Parathyroid adenoma (tissue), 2 donors: ENCODE data around the gene UTP25.

ENCODE experiments used
- H2AFZ ChIP-seq: fragments of 300-600 bp; sonication (generic); one replicate; pipeline ENCODE4 v1.7.0; 2017; ENCODE audit warnings: antibody characterized with exemption, mild to moderate bottlenecking
- H3K27ac ChIP-seq: fragments of 300-600 bp; sonication (generic); one replicate; pipeline ENCODE4 v1.7.0; 2017
- H3K27me3 ChIP-seq: fragments of 300-600 bp; sonication (generic); one replicate; pipeline ENCODE4 v1.7.0; 2017; ENCODE audit warnings: low read length; ENCODE audit not compliant: control insufficient read depth, insufficient read depth
- H3K36me3 ChIP-seq: fragments of 300-600 bp; sonication (generic); one replicate; pipeline ENCODE4 v1.7.0; 2017; ENCODE audit warnings: low read length; ENCODE audit not compliant: control insufficient read depth, insufficient read depth
- H3K4me1 ChIP-seq: fragments of 300-600 bp; sonication (generic); one replicate; pipeline ENCODE4 v1.7.0; 2017; ENCODE audit warnings: control low read depth
- H3K4me2 ChIP-seq: fragments of 300-600 bp; sonication (generic); one replicate; pipeline ENCODE4 v1.7.0; 2017; ENCODE audit warnings: low read length
- H3K4me3 ChIP-seq: fragments of 300-600 bp; sonication (generic); one replicate; pipeline ENCODE4 v1.7.0; 2017; ENCODE audit warnings: low read depth, low read length
- H3K79me2 ChIP-seq: fragments of 300-600 bp; sonication (generic); one replicate; pipeline ENCODE4 v1.7.0; 2017; ENCODE audit warnings: control low read depth
- H3K9ac ChIP-seq: fragments of 300-600 bp; sonication (generic); one replicate; pipeline ENCODE4 v1.7.0; 2017; ENCODE audit warnings: mild to moderate bottlenecking
- H3K9me3 ChIP-seq: fragments of 300-600 bp; sonication (generic); one replicate; pipeline ENCODE4 v1.7.0; 2017; ENCODE audit warnings: low read length; ENCODE audit not compliant: control insufficient read depth
- CTCF ChIP-seq: fragments of 300-600 bp; sonication (generic); IDR thresholded peaks from one replicate; pipeline ENCODE4 v1.7.0; 2017; ENCODE audit warnings: antibody characterized with exemption, mild to moderate bottlenecking
- donor health status: primary hyperparathyroidism.

Gene UTP25

DNA sequence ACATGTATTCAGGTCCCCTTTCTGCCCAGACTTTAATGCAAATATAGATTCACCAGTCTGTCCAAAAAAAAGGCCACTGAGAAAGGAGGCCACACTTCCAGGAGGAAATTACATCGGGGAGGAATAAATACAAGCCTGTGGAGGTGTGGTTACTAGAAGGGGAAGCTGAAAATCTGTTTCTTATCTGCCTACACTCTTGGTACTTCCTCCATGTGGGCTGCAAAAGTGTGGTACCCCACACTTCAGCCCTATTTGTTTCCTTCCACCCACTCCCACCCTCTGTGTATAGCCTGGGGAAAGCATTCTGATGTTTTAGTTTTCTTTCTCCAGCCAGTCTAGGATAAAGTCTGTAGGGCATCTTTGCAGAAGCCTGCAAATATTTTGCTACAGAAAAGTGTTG is 38.4 kb downstream of the UTP25 start:
- Histone ChIP-seq H3K4me1 (no peaks in the 10 kb centered on the region), H3K4me2 (no peak overlapping the region), H3K27me3 (no peaks in the 10 kb centered on the region), H3K9ac (no peak overlapping the region), H2AFZ (no peak overlapping the region), H3K79me2 (no peaks in the 10 kb centered on the region), H3K36me3 (no peaks in the 10 kb centered on the region), H3K27ac (no peak overlapping the region), H3K4me3 (no peak overlapping the region), H3K9me3 (no peaks in the 10 kb centered on the region)
- TF ChIP-seq CTCF: no peak

DNA sequence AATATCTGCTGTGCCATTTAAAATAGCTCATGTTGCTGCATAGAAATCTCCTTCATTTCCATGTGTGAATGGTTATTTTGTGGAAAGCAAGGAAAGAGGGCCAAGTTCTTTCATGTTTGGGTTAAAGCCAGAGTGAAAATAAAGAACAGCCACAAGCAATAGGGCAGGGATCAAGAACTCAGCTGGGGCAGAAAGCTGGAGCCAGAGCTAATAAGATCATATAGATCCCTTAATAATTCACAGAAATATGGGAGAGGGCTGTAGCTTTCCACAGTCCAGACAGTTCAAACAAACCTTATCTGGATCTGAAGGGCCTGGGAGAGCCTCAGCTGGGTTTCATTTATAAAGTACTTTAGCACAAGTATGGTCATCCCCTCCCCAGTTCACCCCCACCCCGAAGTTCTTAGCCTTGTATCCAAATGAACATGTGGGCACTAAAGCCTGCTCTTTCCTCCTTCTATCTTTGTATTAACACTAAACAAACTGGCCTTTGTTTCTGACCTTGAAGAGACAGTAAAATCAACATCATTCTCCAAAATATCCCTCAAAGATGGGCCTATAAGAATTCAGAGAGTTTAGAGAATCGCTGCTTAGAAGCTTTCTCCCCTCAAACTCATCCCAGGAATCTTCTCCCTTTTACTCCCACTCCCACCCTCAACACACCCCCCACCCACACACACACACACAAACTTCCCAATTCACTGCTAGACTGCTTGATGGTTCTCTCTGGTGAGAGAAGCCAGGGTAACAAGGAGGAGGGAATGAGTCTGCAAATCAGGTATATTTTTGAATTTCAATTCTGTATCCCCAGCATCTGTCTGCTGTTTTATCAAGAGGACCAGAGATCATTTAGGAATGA is 41.7 kb downstream of the UTP25 start:
- H3K4me2 ChIP-seq: no peak overlapping the region
- no peak for TF ChIP-seq CTCF
- H3K4me1 ChIP-seq: no peaks in the 10 kb centered on the region
- H3K4me3 ChIP-seq: no peak overlapping the region
- H3K79me2 ChIP-seq: no peaks in the 10 kb centered on the region
- no peaks in the 10 kb centered on the region for H3K27me3 ChIP-seq
- no peak overlapping the region for H3K9ac ChIP-seq
- no peaks in the 10 kb centered on the region for H3K36me3 ChIP-seq
- no peaks in the 10 kb centered on the region for H3K9me3 ChIP-seq
- H2AFZ ChIP-seq: no peak overlapping the region
- no peak overlapping the region for H3K27ac ChIP-seq

GRCh38 chr1:209870151-209870831 is 42.5 kb downstream of the UTP25 start:
- no peaks in the 10 kb centered on the region for H3K4me1 ChIP-seq
- H3K79me2 ChIP-seq: no peaks in the 10 kb centered on the region
- H3K27me3 ChIP-seq: no peaks in the 10 kb centered on the region
- no peak overlapping the region for H3K27ac ChIP-seq
- H3K9ac ChIP-seq: no peak overlapping the region
- TF ChIP-seq CTCF: no peak
- no peak overlapping the region for H2AFZ ChIP-seq
- H3K4me2 ChIP-seq: no peak overlapping the region
- H3K36me3 ChIP-seq: no peaks in the 10 kb centered on the region
- no peaks in the 10 kb centered on the region for H3K9me3 ChIP-seq
- H3K4me3 ChIP-seq: no peak overlapping the region

GRCh38 chr1:209871006-209871405 is 43.2 kb downstream of the UTP25 start:
- Histone ChIP-seq H3K79me2 (no peaks in the 10 kb centered on the region), H3K9ac (no peak overlapping the region), H3K4me2 (no peak overlapping the region), H3K9me3 (no peaks in the 10 kb centered on the region), H3K27me3 (no peaks in the 10 kb centered on the region), H3K36me3 (no peaks in the 10 kb centered on the region), H3K4me3 (no peak overlapping the region), H3K27ac (no peak overlapping the region), H2AFZ (no peak overlapping the region), H3K4me1 (no peaks in the 10 kb centered on the region)
- no peak for TF ChIP-seq CTCF
